Neural cell (in vitro differentiated cells): ENCODE results near the gene TFB2M.
"Not testable (repeated sequence)": the region's sequence is repeated elsewhere in the genome, so short reads cannot be mapped to it uniquely, and the experiment has no call there.

Source experiments
- CTCF ChIP-seq: fragments of 450-650 bp; IDR thresholded peaks from 2 replicates; pipeline ENCODE4 v1.5.1; 2014; ENCODE audit warnings: antibody characterized with exemption, mild to moderate bottlenecking, moderate library complexity; ENCODE audit not compliant: poor library complexity, severe bottlenecking
- EZH2 ChIP-seq: fragments of 200-600, 300-800 bp; shearing (Covaris generic), sonication (generic); IDR thresholded peaks from 2 replicates; pipeline ENCODE4 v1.6.1; 2014; ENCODE audit warnings: antibody characterized with exemption, low read length, borderline replicate concordance, mild to moderate bottlenecking; ENCODE audit not compliant: insufficient read depth, poor library complexity, severe bottlenecking
- RAD21 ChIP-seq: fragments of 450-650 bp; conservative IDR thresholded peaks from 2 replicates; pipeline ENCODE4 v1.6.1; 2014; ENCODE audit warnings: antibody characterized with exemption, mild to moderate bottlenecking, moderate library complexity
- TF ChIP-seq, protein P1 (sequence below): IDR thresholded peaks from 2 replicates; pipeline ENCODE4 v1.6.1; 2012; ENCODE audit warnings: borderline replicate concordance

- not testable (repeated sequence) for TF ChIP-seq EZH2, CTCF, RAD21
- TF ChIP-seq, protein P1, sequence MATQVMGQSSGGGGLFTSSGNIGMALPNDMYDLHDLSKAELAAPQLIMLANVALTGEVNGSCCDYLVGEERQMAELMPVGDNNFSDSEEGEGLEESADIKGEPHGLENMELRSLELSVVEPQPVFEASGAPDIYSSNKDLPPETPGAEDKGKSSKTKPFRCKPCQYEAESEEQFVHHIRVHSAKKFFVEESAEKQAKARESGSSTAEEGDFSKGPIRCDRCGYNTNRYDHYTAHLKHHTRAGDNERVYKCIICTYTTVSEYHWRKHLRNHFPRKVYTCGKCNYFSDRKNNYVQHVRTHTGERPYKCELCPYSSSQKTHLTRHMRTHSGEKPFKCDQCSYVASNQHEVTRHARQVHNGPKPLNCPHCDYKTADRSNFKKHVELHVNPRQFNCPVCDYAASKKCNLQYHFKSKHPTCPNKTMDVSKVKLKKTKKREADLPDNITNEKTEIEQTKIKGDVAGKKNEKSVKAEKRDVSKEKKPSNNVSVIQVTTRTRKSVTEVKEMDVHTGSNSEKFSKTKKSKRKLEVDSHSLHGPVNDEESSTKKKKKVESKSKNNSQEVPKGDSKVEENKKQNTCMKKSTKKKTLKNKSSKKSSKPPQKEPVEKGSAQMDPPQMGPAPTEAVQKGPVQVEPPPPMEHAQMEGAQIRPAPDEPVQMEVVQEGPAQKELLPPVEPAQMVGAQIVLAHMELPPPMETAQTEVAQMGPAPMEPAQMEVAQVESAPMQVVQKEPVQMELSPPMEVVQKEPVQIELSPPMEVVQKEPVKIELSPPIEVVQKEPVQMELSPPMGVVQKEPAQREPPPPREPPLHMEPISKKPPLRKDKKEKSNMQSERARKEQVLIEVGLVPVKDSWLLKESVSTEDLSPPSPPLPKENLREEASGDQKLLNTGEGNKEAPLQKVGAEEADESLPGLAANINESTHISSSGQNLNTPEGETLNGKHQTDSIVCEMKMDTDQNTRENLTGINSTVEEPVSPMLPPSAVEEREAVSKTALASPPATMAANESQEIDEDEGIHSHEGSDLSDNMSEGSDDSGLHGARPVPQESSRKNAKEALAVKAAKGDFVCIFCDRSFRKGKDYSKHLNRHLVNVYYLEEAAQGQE, result not testable (repeated sequence)
Observed at GRCh38 chr1:246560833-246561232, 5.2 kb downstream of the TFB2M start.
